Endothelial cell of umbilical vein (primary cell): ENCODE data around the gene AKAP8. TPM values are rescaled to one million over a fixed set of nuclear protein-coding genes. Genes with fewer than 3 reads are reported as not detected.
"Not testable (repeated sequence)": the region's sequence is repeated elsewhere in the genome, so short reads cannot be mapped to it uniquely, and the experiment has no call there.

ENCODE experiments used
- BruUV-seq: library from RNA; stranded (reverse); fragments of 400-500 nt; replicated peaks from 2 replicates; lab custom pipeline; 2021; lab: Mats Ljungman, UMichigan
- CTCF ChIA-PET: fragments of 300-600, 350-600 bp; sonication (Branson Sonifier 250); formaldehyde crosslinking; loops from one replicate; lab custom pipeline; 2021; ENCODE audit warnings: antibody characterized with exemption, inconsistent platforms; lab: Charles Lee
- POLR2A ChIA-PET: fragments of 300-600, 350-600 bp; sonication (Branson Sonifier 250); formaldehyde crosslinking; loops from one replicate; lab custom pipeline; 2021; ENCODE audit warnings: antibody characterized with exemption, inconsistent platforms; lab: Charles Lee
- DNase-seq: peaks from one replicate; pipeline ENCODE4 v3.0.0-alpha.2; 2011; ENCODE audit warnings: low read depth, low spot score
- FAIRE-seq: peaks from 2 replicates; lab custom pipeline; 2011; peaks lifted over from hg19 to GRCh38; lab: Jason Lieb, UNC
- H2AFZ ChIP-seq: 2 replicates; pipeline ENCODE4 v1.6.0; 2012; ENCODE audit warnings: low read depth, low read length, control low read depth, inconsistent platforms
- H3K27ac ChIP-seq: 2 replicates; pipeline ENCODE4 v1.5.1; 2011; ENCODE audit warnings: low read depth, mild to moderate bottlenecking, control low read depth, low read length, moderate library complexity; ENCODE audit not compliant: insufficient read depth
- H3K27me3 ChIP-seq, 2 experiments: 2 replicates each; pipeline versions ENCODE4 v1.6.0 to v1.6.1; 2011; ENCODE audit warnings: low read length in 2 of 2, mixed read lengths in 1 of 2; ENCODE audit not compliant: control insufficient read depth in 2 of 2, insufficient read depth in 2 of 2
- H3K36me3 ChIP-seq, 2 experiments: 2 replicates in 1 of 2; 3 replicates in 1 of 2; pipeline ENCODE4 v1.5.1; 2011; ENCODE audit warnings: low read length in 2 of 2, mild to moderate bottlenecking in 1 of 2, moderate library complexity in 1 of 2; ENCODE audit not compliant: control insufficient read depth in 2 of 2, insufficient read depth in 2 of 2; ENCODE audit errors: extremely low read depth in 1 of 2
- H3K4me1 ChIP-seq: 3 replicates; pipeline ENCODE4 v1.5.1; 2011; ENCODE audit warnings: mild to moderate bottlenecking, low read length; ENCODE audit not compliant: control insufficient read depth, insufficient read depth; ENCODE audit errors: extremely low read depth
- H3K4me2 ChIP-seq: 2 replicates; pipeline ENCODE4 v1.6.1; 2011; ENCODE audit warnings: low read length, control low read depth, mixed read lengths; ENCODE audit not compliant: insufficient read depth
- H3K4me3 ChIP-seq, 3 experiments: fragments of 200-600 bp in 1 of 3; sonication (generic), shearing (Covaris generic) in 1 of 3; replicated peaks in 1 of 3; 2 replicates each; pipeline ENCODE4 v1.5.1; 2011 to 2016; ENCODE audit warnings: control low read depth in 3 of 3, low read length in 3 of 3, mild to moderate bottlenecking in 2 of 3, inconsistent platforms in 1 of 3, low read depth in 1 of 3, moderate library complexity in 1 of 3; ENCODE audit not compliant: insufficient read depth in 1 of 3
- H3K79me2 ChIP-seq: 2 replicates; pipeline ENCODE4 v1.6.0; 2012; ENCODE audit warnings: low read length, inconsistent platforms; ENCODE audit not compliant: control insufficient read depth, insufficient read depth
- H3K9ac ChIP-seq: replicated peaks from 2 replicates; pipeline ENCODE3; 2011; ENCODE audit warnings: low read length, control low read depth; ENCODE audit not compliant: insufficient read depth; ENCODE audit errors: extremely low read depth
- H3K9me1 ChIP-seq: replicated peaks from 3 replicates; pipeline ENCODE4 v1.6.0; 2011; ENCODE audit warnings: mild to moderate bottlenecking, low read length; ENCODE audit not compliant: control insufficient read depth, insufficient read depth; ENCODE audit errors: extremely low read depth
- H3K9me3 ChIP-seq: replicated peaks from 2 replicates; pipeline ENCODE4 v1.5.1; 2012; ENCODE audit warnings: low read length, inconsistent platforms; ENCODE audit not compliant: control insufficient read depth, insufficient read depth
- H4K20me1 ChIP-seq: replicated peaks from 2 replicates; pipeline ENCODE3; 2011; ENCODE audit warnings: mild to moderate bottlenecking, low read length; ENCODE audit not compliant: control insufficient read depth, insufficient read depth; ENCODE audit errors: extremely low read depth
- CTCF ChIP-seq, 2 donors: IDR thresholded peaks; 1 replicate in 1 of 2; 2 replicates in 1 of 2; pipeline ENCODE4 v1.5.1; 2011; ENCODE audit warnings: low read length in 2 of 2, mild to moderate bottlenecking in 2 of 2, moderate library complexity in 2 of 2, control low read depth in 1 of 2, inconsistent platforms in 1 of 2, low read depth in 1 of 2; ENCODE audit not compliant: insufficient read depth in 1 of 2; ENCODE audit errors: extremely low read depth in 1 of 2
- EZH2 ChIP-seq: IDR thresholded peaks from 2 replicates; pipeline ENCODE4 v1.6.1; 2012; ENCODE audit warnings: borderline replicate concordance, low read depth, mild to moderate bottlenecking, moderate library complexity, low read length, inconsistent platforms; ENCODE audit not compliant: severe bottlenecking
- FOS ChIP-seq: IDR thresholded peaks from 2 replicates; pipeline ENCODE4 v1.6.1; 2011; ENCODE audit warnings: mild to moderate bottlenecking, low read length, moderate library complexity, borderline replicate concordance; ENCODE audit not compliant: insufficient read depth
- GATA2 ChIP-seq: IDR thresholded peaks from 2 replicates; pipeline ENCODE4 v1.7.0; 2011; ENCODE audit warnings: low read depth, mild to moderate bottlenecking, moderate library complexity, mixed read lengths, low read length; ENCODE audit not compliant: insufficient read length, insufficient read depth
- JUN ChIP-seq: IDR thresholded peaks from 2 replicates; pipeline ENCODE4 v1.6.1; 2011; ENCODE audit warnings: borderline replicate concordance, low read depth; ENCODE audit not compliant: insufficient read length, insufficient read depth
- MAX ChIP-seq: IDR thresholded peaks from 2 replicates; pipeline ENCODE4 v1.6.1; 2011; ENCODE audit not compliant: insufficient read depth, insufficient read length
- MYC ChIP-seq: IDR thresholded peaks from one replicate; pipeline ENCODE4 v1.6.1; 2011; ENCODE audit warnings: mild to moderate bottlenecking, low read depth, low read length
- POLR2A ChIP-seq: IDR thresholded peaks from 2 replicates; pipeline ENCODE4 v1.6.1; 2012; ENCODE audit warnings: low read depth, mild to moderate bottlenecking, control low read depth, low read length
- POLR2AphosphoS5 ChIP-seq: IDR thresholded peaks from 2 replicates; pipeline ENCODE4 v1.6.1; 2012; ENCODE audit warnings: low read depth, mild to moderate bottlenecking, control low read depth, low read length, moderate library complexity; ENCODE audit not compliant: insufficient read depth
- dilution Hi-C: fragments of 300-500 bp; cut with MboI; formaldehyde crosslinking; loops from one replicate; pipeline ENCODE4 v1.15.0; 2019; ENCODE audit warnings: low sequenced_read_pairs; ENCODE audit not compliant: extremely low pct_ligation_motif_present
- intact Hi-C: fragments of 100-400 bp; cut with micrococcal nuclease; formaldehyde crosslinking; loops from one replicate; pipeline ENCODE4 v1.10.0; 2022
- polyA plus RNA-seq, 4 experiments: library from polyadenylated mRNA; depleted of rRNA in 3 of 4; stranded (reverse) in 3 of 4; unstranded in 1 of 4; fragments of >200 nt; gene quantifications; 2 replicates each; pipeline versions ENCODE4 v1.2.1 to v1.2.3, GENCODE V29; 2011 to 2012; ENCODE audit warnings: missing spikeins in 1 of 4
- total RNA-seq: library from RNA; stranded (reverse); gene quantifications from 2 replicates; pipeline ENCODE4 v1.2.3, GENCODE V29; 2021

AKAP8 gene
- total and polyA plus RNA-seq, 2 donors (not counting 3 experiments of a cell fraction or from before 2014, with no cell fraction given): 16.4 to 44.1 TPM

GRCh38 chr19:15365264-15365663 lies 14.3 kb downstream of the AKAP8 start:
- Histone ChIP-seq H3K4me3 (no peak overlapping the region), H3K36me3 (peaks cover 34 to 42% of the 10 kb centered on the region in 2 experiments), H4K20me1 (no peaks in the 10 kb centered on the region), H3K27ac (no peak overlapping the region), H3K9me1 (no peaks in the 10 kb centered on the region), H3K27me3 (no peaks in the 10 kb centered on the region), H3K4me1 (no peaks in the 10 kb centered on the region), H3K4me2 (no peak overlapping the region), H3K9ac (no peak overlapping the region), H3K9me3 (no peaks in the 10 kb centered on the region), H3K79me2 (no peaks in the 10 kb centered on the region), H2AFZ (no peak overlapping the region)
- intact Hi-C loops: no loop called here
- POLR2A ChIA-PET: no interaction called here
- FAIRE-seq (no peak), DNase-seq (no peak)
- CTCF ChIA-PET: interaction anchor here (1.0 kb wide), 1 partner anchor 13 kb away, joined by 5 read pairs; no protein-coding TSS in a partner anchor
- dilution Hi-C loops: no loop called here
- no peak for TF ChIP-seq MYC
- no peak for TF ChIP-seq POLR2AphosphoS5
- no peak for TF ChIP-seq POLR2A
- no peak for TF ChIP-seq CTCF (IDR thresholded peaks at IDR 0.05; ENCODE audit: extremely low read depth in 1 of 2, insufficient read depth in 1 of 2, low read depth in 1 of 2, low read length in 2 of 2)
- TF ChIP-seq EZH2: no peak
- TF ChIP-seq JUN: no peak
- TF ChIP-seq MAX: no peak
- no peak for TF ChIP-seq GATA2
- TF ChIP-seq FOS: no peak
- no TSS peak for BruUV-seq

- FAIRE-seq, H3K4me3 ChIP-seq, DNase-seq, H3K27me3 ChIP-seq, CTCF ChIA-PET, H2AFZ ChIP-seq, H3K4me1 ChIP-seq, H3K9ac ChIP-seq, intact Hi-C loops, POLR2A ChIA-PET, H3K9me1 ChIP-seq, H3K4me2 ChIP-seq, H3K27ac ChIP-seq, H3K9me3 ChIP-seq, dilution Hi-C loops, H3K79me2 ChIP-seq, H4K20me1 ChIP-seq, BruUV-seq: not testable (repeated sequence)
- peaks cover 32 to 40% of the 10 kb centered on the region in 2 experiments for H3K36me3 ChIP-seq
Measured at GRCh38 chr19:15363791-15364190, 15.8 kb downstream of the AKAP8 start.

GRCh38 chr19:15363048-15363447 lies 16.5 kb downstream of the AKAP8 start:
- H3K9ac ChIP-seq, H2AFZ ChIP-seq, H3K79me2 ChIP-seq, H4K20me1 ChIP-seq, DNase-seq, H3K27me3 ChIP-seq, FAIRE-seq, BruUV-seq, H3K4me1 ChIP-seq, intact Hi-C loops, POLR2A ChIA-PET, H3K4me2 ChIP-seq, dilution Hi-C loops, H3K27ac ChIP-seq, CTCF ChIA-PET, H3K9me3 ChIP-seq, H3K4me3 ChIP-seq, H3K9me1 ChIP-seq: not testable (repeated sequence)
- peaks cover 29 to 40% of the 10 kb centered on the region in 2 experiments for H3K36me3 ChIP-seq
